WERI-Rb-1 (cell line): Measurements from ENCODE around the gene CDH19.

Experiments used
- DNase-seq: peaks from one replicate; pipeline ENCODE4 v3.0.0-alpha.2; 2020
- H3K27ac ChIP-seq: fragments of 250-450 bp; sonication (Bioruptor Pico); 2 replicates; pipeline ENCODE4 v1.5.1; 2020; ENCODE audit warnings: mild to moderate bottlenecking, moderate library complexity
- H3K27me3 ChIP-seq: fragments of 250-450 bp; sonication (Bioruptor Pico); 2 replicates; pipeline ENCODE4 v1.5.1; 2021; ENCODE audit warnings: mild to moderate bottlenecking, low read depth, moderate library complexity; ENCODE audit not compliant: insufficient read depth, severe bottlenecking
- H3K36me3 ChIP-seq: fragments of 250-450 bp; sonication (Bioruptor Pico); 2 replicates; pipeline ENCODE4 v1.5.1; 2020; ENCODE audit warnings: mild to moderate bottlenecking, moderate library complexity
- H3K4me3 ChIP-seq: 2 replicates; pipeline ENCODE4 v1.5.1; 2011; ENCODE audit warnings: low read depth, mild to moderate bottlenecking, control low read depth, low read length
- H3K9me3 ChIP-seq: fragments of 250-450 bp; sonication (Bioruptor Pico); 2 replicates; pipeline ENCODE4 v1.5.1; 2021; ENCODE audit warnings: mild to moderate bottlenecking, moderate library complexity; ENCODE audit not compliant: severe bottlenecking
- CTCF ChIP-seq: IDR thresholded peaks from 2 replicates; pipeline ENCODE4 v1.5.1; 2011; ENCODE audit warnings: low read depth, mild to moderate bottlenecking, control low read depth, inconsistent platforms, low read length

CDH19 gene

GRCh38 chr18:66562279-66562678 is 41.6 kb downstream of the CDH19 start:
- DNase-seq = no peak
- Histone ChIP-seq H3K4me3 (no peak overlapping the region), H3K27me3 (no peaks in the 10 kb centered on the region), H3K9me3 (no peaks in the 10 kb centered on the region), H3K36me3 (no peaks in the 10 kb centered on the region), H3K27ac (no peak overlapping the region)
- no peak for TF ChIP-seq CTCF

- DNase-seq = no peak
Measured at GRCh38 chr18:66560094-66560493, 43.8 kb downstream of the CDH19 start.

DNA sequence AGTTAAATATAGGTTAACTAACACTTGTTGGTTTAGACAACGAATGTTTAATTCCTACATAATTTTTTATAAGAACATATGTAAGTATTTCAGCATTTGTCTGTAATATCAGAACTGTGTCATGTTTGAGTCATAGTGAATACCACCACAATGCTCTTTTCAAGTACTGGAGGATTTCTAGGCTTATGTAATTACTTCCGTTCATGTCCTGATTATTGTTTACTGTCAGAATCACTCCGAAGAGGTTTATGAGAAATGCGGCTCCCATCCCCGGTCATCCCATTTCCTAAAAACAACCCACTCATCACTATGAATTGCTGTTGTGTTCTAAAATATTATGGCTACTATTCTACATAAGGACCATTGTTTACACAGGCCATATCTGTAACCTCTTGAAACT is 45.1 kb downstream of the CDH19 start:
- no peaks in the 10 kb centered on the region for H3K9me3 ChIP-seq
- H3K27me3 ChIP-seq = no peaks in the 10 kb centered on the region
- H3K4me3 ChIP-seq = no peak overlapping the region
- DNase-seq = no peak
- no peak for TF ChIP-seq CTCF
- no peaks in the 10 kb centered on the region for H3K36me3 ChIP-seq
- no peak overlapping the region for H3K27ac ChIP-seq

More at GRCh38 chr18:66560094-66560493, 43.8 kb downstream of the CDH19 start:
- Histone ChIP-seq H3K27ac (no peak overlapping the region), H3K27me3 (no peaks in the 10 kb centered on the region), H3K9me3 (no peaks in the 10 kb centered on the region), H3K36me3 (no peaks in the 10 kb centered on the region), H3K4me3 (no peak overlapping the region)
- peak; percentile 33; the same call in 1 of the 2 replicates for TF ChIP-seq CTCF

GRCh38 chr18:66557091-66557490 is 46.8 kb downstream of the CDH19 start:
- Histone ChIP-seq H3K36me3 (no peaks in the 10 kb centered on the region), H3K27ac (no peak overlapping the region), H3K9me3 (no peaks in the 10 kb centered on the region), H3K27me3 (no peaks in the 10 kb centered on the region), H3K4me3 (no peak overlapping the region)
- no peak for TF ChIP-seq CTCF
- DNase-seq = no peak

GRCh38 chr18:66555585-66555984 is 48.3 kb downstream of the CDH19 start:
- Histone ChIP-seq H3K36me3 (no peaks in the 10 kb centered on the region), H3K9me3 (no peaks in the 10 kb centered on the region), H3K27ac (no peak overlapping the region), H3K4me3 (no peak overlapping the region), H3K27me3 (no peaks in the 10 kb centered on the region)
- TF ChIP-seq CTCF = no peak
- no peak for DNase-seq

DNA sequence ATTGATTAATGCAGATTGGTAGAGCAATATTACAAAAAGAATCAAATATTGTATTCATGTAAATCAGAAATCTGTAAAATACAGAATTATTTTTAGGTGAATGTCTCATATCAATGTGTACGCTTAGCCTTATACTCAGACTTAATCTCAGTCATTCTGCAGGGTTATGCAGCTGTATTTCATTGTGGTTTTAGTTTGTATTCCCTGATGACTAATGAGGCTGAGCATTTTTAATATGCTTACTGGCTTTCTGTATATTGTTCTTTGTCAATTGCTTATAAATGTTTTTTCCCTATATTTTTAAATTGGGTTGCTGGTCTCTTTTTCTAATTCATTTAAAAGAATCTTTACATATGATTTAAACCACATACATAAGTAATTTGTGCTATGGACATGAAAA is 50.1 kb downstream of the CDH19 start:
- Histone ChIP-seq H3K9me3 (no peaks in the 10 kb centered on the region), H3K27ac (no peak overlapping the region), H3K27me3 (no peaks in the 10 kb centered on the region), H3K4me3 (no peak overlapping the region), H3K36me3 (no peaks in the 10 kb centered on the region)
- TF ChIP-seq CTCF = no peak
- no peak for DNase-seq
